ENCODE measurements around the gene UBIAD1. TPM values are rescaled to one million over a fixed set of nuclear protein-coding genes. Genes with fewer than 3 reads are reported as not detected.

UBIAD1 gene
- total RNA-seq, 6 donors from 2014 or later, result 5.9 to 20.8 (median 15.7) TPM

DNA sequence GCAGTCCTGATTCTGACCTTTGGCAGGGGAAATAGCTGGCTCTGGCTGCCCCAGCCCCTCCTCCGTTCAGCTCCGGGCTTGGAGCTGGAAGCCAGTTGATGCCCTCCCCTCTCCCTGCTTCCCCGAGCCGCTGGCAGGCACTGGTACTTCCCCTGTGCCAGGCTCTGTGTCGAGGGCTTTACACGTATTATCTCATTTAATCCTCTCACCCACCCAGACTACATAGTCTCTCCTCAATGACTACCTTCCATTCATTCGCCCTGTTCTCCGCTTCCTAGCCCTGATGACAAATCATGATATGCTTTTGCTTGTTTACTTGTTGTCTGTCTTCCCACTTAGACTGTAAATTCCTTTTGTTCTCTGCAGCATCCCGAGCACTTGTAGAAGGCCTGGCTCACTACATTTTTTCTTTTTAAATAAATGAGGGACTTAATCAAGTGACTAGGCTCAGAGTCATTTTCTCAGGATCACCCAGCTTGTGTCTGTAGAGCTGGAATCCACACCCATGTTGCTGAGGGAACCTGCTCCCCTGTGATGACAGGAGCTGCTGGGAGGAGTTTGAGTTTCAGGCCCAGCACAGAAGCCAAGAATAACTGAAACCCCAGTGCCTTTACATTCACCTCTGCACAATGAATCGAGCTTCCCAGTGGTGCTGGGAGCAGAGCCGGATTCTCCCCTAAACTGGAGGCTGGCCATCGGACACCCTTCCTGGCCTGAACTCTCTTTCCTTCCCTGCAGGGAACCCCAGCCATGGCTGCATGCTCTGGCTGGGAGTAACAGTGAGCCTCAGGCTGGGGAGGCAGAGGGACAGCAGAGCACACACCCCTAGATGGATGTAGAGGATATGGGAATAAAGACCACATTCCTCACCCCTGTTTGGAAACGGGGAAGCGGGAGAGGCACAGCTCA, 58.3 kb downstream of the UBIAD1 start:
- no peak overlapping the region for H3K27ac ChIP-seq
- no peaks in the 10 kb centered on the region for H3K4me1 ChIP-seq
- no peak overlapping the region for H3K4me3 ChIP-seq
- H3K36me3 ChIP-seq, result no peaks in the 10 kb centered on the region
- no peaks in the 10 kb centered on the region for H3K9me3 ChIP-seq
- TF ChIP-seq POLR2A (IDR thresholded peaks at IDR 0.05) (no peak), EP300 (IDR thresholded peaks at IDR 0.05) (no peak), POLR2AphosphoS5 (IDR thresholded peaks at IDR 0.05) (no peak)
- TF ChIP-seq, protein P1, sequence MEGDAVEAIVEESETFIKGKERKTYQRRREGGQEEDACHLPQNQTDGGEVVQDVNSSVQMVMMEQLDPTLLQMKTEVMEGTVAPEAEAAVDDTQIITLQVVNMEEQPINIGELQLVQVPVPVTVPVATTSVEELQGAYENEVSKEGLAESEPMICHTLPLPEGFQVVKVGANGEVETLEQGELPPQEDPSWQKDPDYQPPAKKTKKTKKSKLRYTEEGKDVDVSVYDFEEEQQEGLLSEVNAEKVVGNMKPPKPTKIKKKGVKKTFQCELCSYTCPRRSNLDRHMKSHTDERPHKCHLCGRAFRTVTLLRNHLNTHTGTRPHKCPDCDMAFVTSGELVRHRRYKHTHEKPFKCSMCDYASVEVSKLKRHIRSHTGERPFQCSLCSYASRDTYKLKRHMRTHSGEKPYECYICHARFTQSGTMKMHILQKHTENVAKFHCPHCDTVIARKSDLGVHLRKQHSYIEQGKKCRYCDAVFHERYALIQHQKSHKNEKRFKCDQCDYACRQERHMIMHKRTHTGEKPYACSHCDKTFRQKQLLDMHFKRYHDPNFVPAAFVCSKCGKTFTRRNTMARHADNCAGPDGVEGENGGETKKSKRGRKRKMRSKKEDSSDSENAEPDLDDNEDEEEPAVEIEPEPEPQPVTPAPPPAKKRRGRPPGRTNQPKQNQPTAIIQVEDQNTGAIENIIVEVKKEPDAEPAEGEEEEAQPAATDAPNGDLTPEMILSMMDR (IDR thresholded peaks at IDR 0.05), result no peak
- H3K27me3 ChIP-seq, result no peaks in the 10 kb centered on the region
- WGBS, 2 donors, result 70 to 78% methylated on average over 11 to 14 of the region's 14 CpGs
- DNase-seq, result no peak
- no peak for ATAC-seq (ENCODE audit: low FRiP score in 2 of 2)

DNA sequence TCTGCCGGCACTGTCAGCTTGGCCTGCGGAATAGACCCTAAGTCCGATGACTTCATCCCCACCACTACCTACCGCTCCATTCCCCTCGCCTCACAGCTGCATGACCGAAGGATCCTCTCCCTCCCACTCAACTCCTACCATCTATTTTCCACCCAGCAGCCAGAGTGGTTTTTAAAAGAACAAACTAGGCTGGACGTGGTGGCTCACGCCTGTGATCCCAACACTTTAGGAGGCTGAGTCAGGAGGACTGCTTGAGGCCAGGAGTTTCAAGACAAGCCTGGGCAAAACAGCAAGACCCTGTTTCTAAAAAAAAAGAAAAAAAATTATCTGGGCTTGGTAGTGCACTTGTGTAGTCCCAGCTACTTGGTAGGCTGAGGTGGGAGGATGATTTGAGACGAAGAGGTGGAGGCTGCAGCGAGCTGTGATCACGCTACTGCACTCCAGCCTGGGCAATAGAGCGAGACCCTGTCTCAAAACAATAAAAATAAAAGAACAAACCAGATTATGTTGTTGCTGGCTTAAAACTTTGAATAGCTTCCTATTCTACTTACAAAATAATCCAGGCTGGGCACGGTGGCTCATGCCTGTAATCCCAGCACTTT, 59.0 kb downstream of the UBIAD1 start:
- no peaks in the 10 kb centered on the region for H3K9me3 ChIP-seq
- no peak for TF ChIP-seq POLR2AphosphoS5 (IDR thresholded peaks at IDR 0.05)
- TF ChIP-seq POLR2A (IDR thresholded peaks at IDR 0.05), result no peak
- TF ChIP-seq, protein P1 (IDR thresholded peaks at IDR 0.05), result no peak
- TF ChIP-seq EP300 (IDR thresholded peaks at IDR 0.05), result no peak
- H3K4me3 ChIP-seq, result no peak overlapping the region
- ATAC-seq (ENCODE audit: low FRiP score in 2 of 2) (no peak), DNase-seq (no peak)
- no peaks in the 10 kb centered on the region for H3K4me1 ChIP-seq
- no peaks in the 10 kb centered on the region for H3K27me3 ChIP-seq
- H3K27ac ChIP-seq, result no peak overlapping the region
- 89 to 93% methylated on average over 13 of the region's 13 CpGs for WGBS, 2 donors
- H3K36me3 ChIP-seq, result no peaks in the 10 kb centered on the region

GRCh38 chr1:11333631-11334030, 60.6 kb downstream of the UBIAD1 start:
- DNase-seq (no peak), ATAC-seq (ENCODE audit: low FRiP score in 2 of 2) (no peak)
- no peak overlapping the region for H3K27ac ChIP-seq
- H3K9me3 ChIP-seq, result no peaks in the 10 kb centered on the region
- peaks cover 0 to 3% (median 0%) of the 10 kb centered on the region in 4 donors for H3K4me1 ChIP-seq
- H3K36me3 ChIP-seq, result no peaks in the 10 kb centered on the region
- WGBS, 2 donors, result 40 to 53% methylated on average over 6 to 7 of the region's 7 CpGs
- H3K4me3 ChIP-seq, result no peak overlapping the region
- no peak for TF ChIP-seq POLR2AphosphoS5 (IDR thresholded peaks at IDR 0.05)
- TF ChIP-seq POLR2A (IDR thresholded peaks at IDR 0.05), result no peak
- TF ChIP-seq, protein P1 (IDR thresholded peaks at IDR 0.05), result no peak
- TF ChIP-seq EP300 (IDR thresholded peaks at IDR 0.05), result no peak
- H3K27me3 ChIP-seq, result no peaks in the 10 kb centered on the region

- Histone ChIP-seq H3K4me1 (peaks cover 0 to 3% (median 0%) of the 10 kb centered on the region in 4 donors), H3K27ac (no peak overlapping the region), H3K9me3 (no peaks in the 10 kb centered on the region), H3K36me3 (no peaks in the 10 kb centered on the region), H3K4me3 (no peak overlapping the region), H3K27me3 (no peaks in the 10 kb centered on the region)
- ATAC-seq (ENCODE audit: low FRiP score in 2 of 2) (no peak), DNase-seq (no peak)
- TF ChIP-seq POLR2AphosphoS5 (IDR thresholded peaks at IDR 0.05), result no peak
- no peak for TF ChIP-seq EP300 (IDR thresholded peaks at IDR 0.05)
- WGBS, 2 donors, result 60 to 72% methylated on average over 13 of the region's 13 CpGs
Observed at GRCh38 chr1:11334261-11334804, 61.3 kb downstream of the UBIAD1 start.

DNA sequence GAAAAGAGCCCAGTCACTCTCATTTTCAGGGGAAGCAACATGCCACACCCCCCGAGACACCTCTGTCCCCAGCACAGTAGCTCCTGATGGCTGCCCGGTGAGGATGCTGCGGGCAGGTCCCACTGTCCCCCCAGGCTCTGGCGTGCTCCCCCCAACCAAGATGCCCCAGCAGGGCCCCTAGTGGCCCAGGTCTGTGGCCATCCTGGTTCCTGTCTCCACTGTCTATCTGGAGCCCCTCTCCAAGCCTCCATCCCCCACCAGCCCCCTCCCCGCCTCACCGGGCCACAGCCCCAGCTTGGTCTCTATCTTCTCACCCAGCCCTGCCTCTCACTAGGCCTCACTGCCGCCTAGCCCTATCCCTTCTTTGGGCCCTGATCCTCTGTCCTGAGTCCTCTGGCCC, 61.8 kb downstream of the UBIAD1 start:
- no peak for TF ChIP-seq POLR2A (IDR thresholded peaks at IDR 0.05)
- TF ChIP-seq, protein P1 (IDR thresholded peaks at IDR 0.05), result no peak
- no peak for TF ChIP-seq POLR2AphosphoS5 (IDR thresholded peaks at IDR 0.05)
- no peak for TF ChIP-seq EP300 (IDR thresholded peaks at IDR 0.05)
- WGBS, 2 donors, result 90 to 91% methylated on average over 6 to 7 of the region's 7 CpGs
- no peak overlapping the region for H3K27ac ChIP-seq
- H3K27me3 ChIP-seq, result no peaks in the 10 kb centered on the region
- H3K36me3 ChIP-seq, result no peaks in the 10 kb centered on the region
- no peak overlapping the region for H3K4me3 ChIP-seq
- H3K4me1 ChIP-seq, result peaks cover 0 to 3% (median under 1%) of the 10 kb centered on the region in 4 donors
- no peaks in the 10 kb centered on the region for H3K9me3 ChIP-seq
- no peak for DNase-seq
- ATAC-seq (ENCODE audit: low FRiP score in 2 of 2), result no peak
